ENCODE measurements around the gene GJD2.

DNA sequence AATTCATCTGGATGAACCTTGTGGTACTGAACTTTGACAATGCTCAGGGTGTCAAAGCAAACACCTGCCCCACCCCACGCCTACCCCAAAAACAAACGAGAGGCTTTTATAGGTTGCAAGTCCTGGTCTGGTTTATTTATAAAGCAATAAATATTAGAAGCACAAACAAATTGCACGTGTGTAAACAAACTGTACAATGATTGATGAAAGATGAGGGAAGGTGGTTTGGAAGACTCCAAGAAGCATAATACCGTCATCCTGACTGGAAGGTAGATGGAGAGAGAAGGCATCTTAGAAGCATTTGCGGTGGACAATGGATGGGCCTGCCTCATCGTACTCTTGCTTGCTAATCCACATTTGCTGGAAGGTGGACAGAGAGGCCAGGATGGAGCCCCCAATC is 35.3 kb upstream of the GJD2 start:
- TF ChIP-seq, protein P1, sequence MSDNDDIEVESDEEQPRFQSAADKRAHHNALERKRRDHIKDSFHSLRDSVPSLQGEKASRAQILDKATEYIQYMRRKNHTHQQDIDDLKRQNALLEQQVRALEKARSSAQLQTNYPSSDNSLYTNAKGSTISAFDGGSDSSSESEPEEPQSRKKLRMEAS (IDR thresholded peaks at IDR 0.05): no peak
- no peak for TF ChIP-seq CTCF (IDR thresholded peaks at IDR 0.05; ENCODE audit: low read depth, low read length, missing input control)
- TF ChIP-seq RXRA (IDR thresholded peaks at IDR 0.05): no peak
- no peak for TF ChIP-seq YY1 (IDR thresholded peaks at IDR 0.05)
- no peak for TF ChIP-seq GABPA (IDR thresholded peaks at IDR 0.05 in 1 of 2, conservative IDR thresholded peaks at IDR 0.05 in 1 of 2)
- no peak for TF ChIP-seq ZBTB33 (IDR thresholded peaks at IDR 0.05)
- no peak for TF ChIP-seq REST (IDR thresholded peaks at IDR 0.05)
- no peak for TF ChIP-seq HNF4G (IDR thresholded peaks at IDR 0.05)
